Choroid plexus epithelial cell (primary cell): ENCODE measurements around the gene IDH3G.

ENCODE experiments used
- DNase-seq: peaks from one replicate; pipeline ENCODE4 v3.0.0-alpha.2; 2010; ENCODE audit warnings: low read depth
- H3K4me3 ChIP-seq: 2 replicates; pipeline ENCODE4 v1.5.1; 2011; ENCODE audit warnings: low read depth, mild to moderate bottlenecking, control low read depth, low read length, moderate library complexity
- TF ChIP-seq, protein P1 (sequence below): conservative IDR thresholded peaks from 2 replicates; pipeline ENCODE4 v1.5.1; 2011; ENCODE audit warnings: low read depth, mild to moderate bottlenecking, control low read depth, inconsistent platforms, low read length, moderate library complexity

The IDH3G gene

DNA sequence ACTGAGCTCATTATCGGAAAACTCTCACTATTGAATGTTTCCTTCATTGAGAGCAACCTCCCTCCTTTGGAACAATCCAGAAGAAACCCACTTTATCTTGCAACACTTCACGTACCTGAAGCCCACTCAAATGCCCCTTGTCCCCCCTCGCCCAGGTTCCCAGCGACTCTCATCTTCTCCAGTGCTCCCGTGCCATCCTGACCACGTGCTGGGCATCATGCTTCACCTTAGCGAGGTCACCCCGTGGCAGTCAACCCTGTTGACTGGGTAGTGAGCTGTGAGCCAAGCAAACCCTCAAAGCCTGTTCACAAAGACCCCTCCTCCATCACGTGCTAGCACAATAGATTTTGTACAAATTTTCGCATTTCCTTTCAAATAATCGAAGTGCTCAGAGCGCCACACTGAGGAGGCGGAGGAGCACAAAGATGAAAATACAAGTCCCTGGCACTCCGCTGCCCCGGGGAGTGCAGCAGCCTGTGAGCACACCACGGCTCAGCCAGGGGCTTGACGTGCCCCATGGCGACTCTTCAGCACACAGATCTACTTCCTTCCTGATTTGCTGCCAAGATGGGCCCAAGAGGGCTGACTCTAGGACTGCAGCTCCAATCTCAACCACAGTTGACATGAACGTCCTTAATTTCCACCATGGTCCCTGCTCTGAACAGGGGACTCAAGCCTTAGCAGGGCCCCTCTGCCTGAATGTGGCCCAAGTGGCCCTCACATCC lies 20.6 kb upstream of the IDH3G start:
- DNase-seq = no peak
- H3K4me3 ChIP-seq = no peak overlapping the region
- TF ChIP-seq, protein P1, sequence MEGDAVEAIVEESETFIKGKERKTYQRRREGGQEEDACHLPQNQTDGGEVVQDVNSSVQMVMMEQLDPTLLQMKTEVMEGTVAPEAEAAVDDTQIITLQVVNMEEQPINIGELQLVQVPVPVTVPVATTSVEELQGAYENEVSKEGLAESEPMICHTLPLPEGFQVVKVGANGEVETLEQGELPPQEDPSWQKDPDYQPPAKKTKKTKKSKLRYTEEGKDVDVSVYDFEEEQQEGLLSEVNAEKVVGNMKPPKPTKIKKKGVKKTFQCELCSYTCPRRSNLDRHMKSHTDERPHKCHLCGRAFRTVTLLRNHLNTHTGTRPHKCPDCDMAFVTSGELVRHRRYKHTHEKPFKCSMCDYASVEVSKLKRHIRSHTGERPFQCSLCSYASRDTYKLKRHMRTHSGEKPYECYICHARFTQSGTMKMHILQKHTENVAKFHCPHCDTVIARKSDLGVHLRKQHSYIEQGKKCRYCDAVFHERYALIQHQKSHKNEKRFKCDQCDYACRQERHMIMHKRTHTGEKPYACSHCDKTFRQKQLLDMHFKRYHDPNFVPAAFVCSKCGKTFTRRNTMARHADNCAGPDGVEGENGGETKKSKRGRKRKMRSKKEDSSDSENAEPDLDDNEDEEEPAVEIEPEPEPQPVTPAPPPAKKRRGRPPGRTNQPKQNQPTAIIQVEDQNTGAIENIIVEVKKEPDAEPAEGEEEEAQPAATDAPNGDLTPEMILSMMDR = no peak

DNA sequence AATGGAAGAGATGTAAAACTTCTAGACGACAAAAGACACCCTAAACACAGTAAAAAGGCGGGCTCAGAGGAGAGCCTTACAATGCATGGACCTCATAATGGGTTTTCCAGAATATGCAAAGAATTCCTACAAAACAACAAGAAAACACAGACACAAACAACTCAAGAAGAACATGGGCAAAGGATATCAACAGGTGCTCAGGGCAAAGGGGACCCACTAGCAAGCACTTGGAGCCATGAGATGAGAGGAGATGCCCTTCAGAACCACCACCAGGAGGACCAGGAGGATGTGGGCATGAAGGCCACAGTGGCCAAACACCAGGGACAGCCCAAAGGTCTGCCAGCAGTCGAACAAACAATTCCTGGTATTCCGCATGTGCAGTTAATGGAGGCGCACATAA lies 19.0 kb upstream of the IDH3G start:
- H3K4me3 ChIP-seq = no peak overlapping the region
- TF ChIP-seq, protein P1 = no peak
- DNase-seq = no peak

DNA sequence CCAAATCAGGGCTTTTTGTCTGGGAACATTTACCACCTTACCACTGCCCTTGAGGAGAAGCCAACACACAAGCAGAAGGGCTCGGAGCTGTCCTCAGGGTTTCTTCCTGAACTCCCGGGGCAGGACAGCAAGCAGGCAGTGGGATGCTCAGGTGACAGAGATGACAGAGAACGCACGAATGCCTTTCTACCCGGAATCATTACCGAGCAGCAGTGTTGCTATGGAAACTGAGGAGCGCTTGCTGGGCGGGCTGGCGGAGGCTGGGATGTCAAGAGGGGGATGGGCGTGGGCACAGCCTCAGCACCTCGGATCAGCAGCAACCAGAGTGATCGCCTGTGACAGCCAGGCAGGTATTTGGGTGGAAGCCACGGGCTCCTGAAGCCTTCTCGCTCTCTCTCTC lies 18.0 kb upstream of the IDH3G start:
- no peak for DNase-seq
- H3K4me3 ChIP-seq = no peak overlapping the region
- TF ChIP-seq, protein P1 = no peak

DNA sequence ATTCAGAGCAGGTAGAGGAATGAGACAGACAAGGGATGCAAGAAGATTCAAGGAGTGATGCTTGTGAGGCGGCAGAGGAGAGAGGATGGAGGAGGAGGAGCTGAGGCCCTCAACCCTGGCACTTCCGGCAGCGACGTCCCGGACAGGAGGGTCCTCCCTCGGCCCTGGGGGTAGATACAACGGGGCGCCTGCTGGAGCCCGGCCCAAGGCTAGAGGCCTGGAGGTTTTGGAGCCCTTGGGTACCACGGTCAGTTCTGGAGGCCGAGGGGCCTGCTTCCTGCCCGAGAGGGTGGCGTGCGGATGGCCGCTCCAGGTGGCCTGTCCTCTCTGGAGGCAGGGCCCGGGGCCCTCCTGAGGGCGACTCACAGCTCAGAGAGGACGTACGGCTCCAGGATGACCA lies 13.8 kb upstream of the IDH3G start:
- no peak overlapping the region for H3K4me3 ChIP-seq
- TF ChIP-seq, protein P1 = no peak
- no peak for DNase-seq

DNA sequence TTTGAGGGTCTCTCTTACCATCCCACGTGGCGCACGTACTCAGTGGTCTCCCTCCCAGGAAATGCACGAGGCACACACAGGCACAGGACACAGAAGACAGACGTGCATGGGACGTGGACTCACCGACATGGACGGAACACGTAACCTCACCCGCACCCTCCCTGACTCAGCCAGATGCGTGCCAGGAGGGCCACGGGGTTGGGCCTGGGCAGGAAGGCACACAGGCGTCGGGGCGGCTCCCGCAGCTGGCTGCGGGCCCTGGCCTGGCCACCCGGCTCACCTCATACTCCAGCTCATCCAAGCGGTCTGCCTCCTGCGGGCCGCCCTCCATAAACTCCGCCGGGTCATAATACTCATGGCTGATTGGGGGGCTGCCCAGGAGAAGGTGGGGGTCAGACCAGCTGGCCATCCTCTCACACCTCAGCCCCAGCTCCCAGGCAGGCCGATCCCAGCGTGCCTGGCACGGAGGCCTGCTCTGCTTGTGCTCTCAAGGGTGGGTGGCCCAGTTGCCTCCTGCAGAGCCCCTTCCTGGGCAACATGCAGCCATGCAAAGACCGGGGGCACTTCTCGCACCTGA lies 12.9 kb upstream of the IDH3G start:
- TF ChIP-seq, protein P1 = no peak

DNA sequence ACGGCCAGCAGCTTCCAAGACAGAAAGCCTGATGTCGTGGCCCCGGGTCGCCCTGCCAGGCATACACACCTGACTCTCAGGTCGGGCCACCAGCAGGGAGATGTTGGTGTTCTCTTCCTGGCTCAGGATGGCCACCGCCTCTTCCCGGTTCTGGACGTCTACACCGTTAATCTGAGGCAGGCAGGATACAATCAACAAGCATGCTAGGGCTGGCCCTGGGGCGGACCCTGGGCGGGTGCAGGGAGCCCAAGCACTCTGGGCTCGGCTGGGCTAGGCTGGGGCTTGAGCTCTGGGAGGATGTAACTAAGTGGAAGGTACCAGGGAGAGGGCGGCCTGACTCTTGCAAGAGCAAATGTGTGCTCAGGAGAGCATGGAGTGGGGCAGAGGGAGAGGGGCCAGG lies 11.3 kb upstream of the IDH3G start:
- no peak for DNase-seq
- TF ChIP-seq, protein P1 = no peak

More for the DNA sequence above, 12.9 kb upstream of the IDH3G start:
- no peak for DNase-seq
- no peak overlapping the region for H3K4me3 ChIP-seq

DNA sequence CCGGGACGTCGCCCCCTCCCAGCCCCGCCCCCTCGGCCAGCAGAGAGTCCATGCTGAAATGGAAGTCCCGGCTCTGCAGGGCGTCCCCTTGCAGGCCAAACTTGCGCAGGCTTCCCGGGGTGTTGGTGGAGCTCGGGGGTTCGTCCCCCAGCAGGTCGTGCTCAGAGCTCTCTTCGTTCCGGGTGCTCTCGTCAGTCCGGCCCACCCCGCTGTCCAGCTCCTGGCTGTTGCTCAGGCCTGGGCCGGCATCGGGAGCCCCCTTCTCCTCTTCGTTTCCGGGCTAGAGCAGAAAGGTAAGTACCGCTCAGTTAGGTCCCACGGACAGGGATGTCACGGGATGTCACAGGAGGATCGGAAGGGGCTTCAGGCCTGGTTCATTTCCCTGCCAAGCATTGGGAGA lies 10.4 kb upstream of the IDH3G start:
- TF ChIP-seq, protein P1 = no peak
- no peak for DNase-seq
- H3K4me3 ChIP-seq = no peak overlapping the region

More for the DNA sequence above, 11.3 kb upstream of the IDH3G start:
- no peak overlapping the region for H3K4me3 ChIP-seq
